Measurements from ENCODE around the gene AKAP9.
"Not testable (repeated sequence)": the region's sequence is repeated elsewhere in the genome, so short reads cannot be mapped to it uniquely, and the experiment has no call there.

AKAP9 gene

DNA sequence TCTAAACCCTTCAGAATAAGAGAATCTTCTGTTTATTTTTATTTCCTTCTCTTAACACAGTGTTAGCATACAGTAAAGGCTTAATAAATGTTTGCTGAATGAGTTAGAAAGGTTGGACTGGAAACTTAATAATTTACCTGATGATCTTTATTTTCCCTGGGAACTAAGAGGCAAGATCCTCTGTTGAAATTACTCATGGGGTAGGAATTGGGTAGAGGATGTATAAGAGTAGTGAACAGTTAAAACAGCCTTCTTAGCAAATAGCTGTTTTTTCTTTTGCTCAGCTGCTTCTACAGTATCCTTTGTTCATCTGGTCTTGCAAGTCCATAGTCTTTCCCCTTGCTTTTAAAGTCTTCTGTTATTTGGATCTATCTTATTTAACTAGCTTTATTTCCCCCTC is 80.0 kb downstream of the AKAP9 start:
- DNase-seq: no peak

DNA sequence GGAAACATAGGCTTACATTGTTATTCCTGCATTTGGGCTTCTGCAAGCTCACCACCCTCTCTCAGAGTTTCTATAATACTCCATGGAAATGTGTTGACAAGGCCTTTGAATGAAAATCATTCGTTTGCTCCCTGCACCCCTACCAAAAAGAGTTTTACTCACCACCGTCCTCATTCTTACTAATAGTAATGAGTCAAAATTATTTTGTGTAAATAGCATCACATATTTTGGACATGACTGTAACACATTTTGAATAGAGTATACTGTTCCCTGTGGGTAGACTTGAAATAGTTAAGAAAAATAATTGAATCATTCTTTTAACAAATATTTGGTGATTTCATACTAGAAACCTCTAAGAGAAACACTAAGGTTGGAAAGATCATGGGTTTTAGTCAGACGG is 84.6 kb downstream of the AKAP9 start:
- DNase-seq: no peak

- DNase-seq: not testable (repeated sequence)
Observed at GRCh38 chr7:92026635-92027034, 86.0 kb downstream of the AKAP9 start.

DNA sequence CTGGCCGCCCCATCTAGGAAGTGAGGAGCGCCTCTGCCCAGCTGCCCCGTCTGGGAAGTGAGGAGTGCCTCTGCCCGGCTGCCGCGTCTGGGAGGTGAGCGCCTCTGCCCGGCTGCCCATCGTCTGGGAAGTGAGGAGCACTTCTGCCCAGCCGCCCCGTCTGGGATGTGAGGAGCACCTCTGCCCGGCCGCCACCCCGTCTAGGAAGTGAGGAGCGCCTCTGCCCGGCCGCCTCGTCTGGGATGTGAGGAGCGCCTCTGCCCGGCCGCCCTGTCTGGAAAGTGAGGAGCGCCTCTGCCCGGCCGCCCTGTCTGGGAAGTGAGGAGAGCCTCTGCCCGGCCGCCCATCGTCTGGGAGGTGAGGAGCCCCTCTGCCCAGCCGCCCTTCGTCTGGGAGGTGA is 86.5 kb downstream of the AKAP9 start:
- not testable (repeated sequence) for DNase-seq

- DNase-seq: no peak
Observed at GRCh38 chr7:92028226-92028625, 87.6 kb downstream of the AKAP9 start.

DNA sequence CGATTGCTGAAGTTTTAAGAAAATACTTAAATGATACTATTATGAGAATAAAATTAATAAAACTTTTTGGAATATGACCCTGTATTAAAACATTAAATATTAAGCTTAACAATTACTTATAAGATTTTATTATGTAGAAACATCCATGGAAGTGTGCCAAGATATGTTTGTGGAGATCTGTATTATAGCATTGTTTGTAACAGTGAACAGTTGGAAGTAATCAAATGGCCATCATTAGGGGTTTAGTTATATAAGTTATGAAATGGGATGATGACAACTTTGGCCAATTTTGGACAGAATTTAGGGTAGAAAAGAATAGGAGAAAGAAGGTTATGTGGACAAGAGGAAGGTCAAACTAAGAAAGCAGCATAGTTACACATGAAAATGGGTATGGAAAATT is 88.0 kb downstream of the AKAP9 start:
- DNase-seq: no peak

- no peak for DNase-seq
Observed at GRCh38 chr7:92034116-92034515, 93.5 kb downstream of the AKAP9 start.

- no peak for DNase-seq
Observed at GRCh38 chr7:92035576-92035975, 94.9 kb downstream of the AKAP9 start.

DNA sequence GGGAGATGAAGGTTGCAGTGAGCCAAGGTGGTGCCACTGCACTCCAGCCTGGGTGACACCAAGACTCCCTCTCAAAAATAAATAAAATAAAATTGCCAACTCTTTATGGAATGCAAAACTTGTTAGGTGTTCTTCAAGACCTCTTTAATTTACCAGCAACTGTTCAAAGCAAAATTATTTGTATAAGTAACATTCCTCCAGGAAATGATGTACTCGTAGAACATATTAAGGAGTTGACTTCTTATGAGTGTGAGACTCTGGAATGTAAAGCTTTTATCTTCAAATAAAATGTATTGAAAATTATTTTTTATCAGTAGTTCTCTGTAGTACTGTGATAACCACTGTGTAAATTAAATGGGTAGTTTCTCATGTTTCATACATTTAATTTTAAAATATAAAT is 99.2 kb downstream of the AKAP9 start:
- no peak for DNase-seq

DNA sequence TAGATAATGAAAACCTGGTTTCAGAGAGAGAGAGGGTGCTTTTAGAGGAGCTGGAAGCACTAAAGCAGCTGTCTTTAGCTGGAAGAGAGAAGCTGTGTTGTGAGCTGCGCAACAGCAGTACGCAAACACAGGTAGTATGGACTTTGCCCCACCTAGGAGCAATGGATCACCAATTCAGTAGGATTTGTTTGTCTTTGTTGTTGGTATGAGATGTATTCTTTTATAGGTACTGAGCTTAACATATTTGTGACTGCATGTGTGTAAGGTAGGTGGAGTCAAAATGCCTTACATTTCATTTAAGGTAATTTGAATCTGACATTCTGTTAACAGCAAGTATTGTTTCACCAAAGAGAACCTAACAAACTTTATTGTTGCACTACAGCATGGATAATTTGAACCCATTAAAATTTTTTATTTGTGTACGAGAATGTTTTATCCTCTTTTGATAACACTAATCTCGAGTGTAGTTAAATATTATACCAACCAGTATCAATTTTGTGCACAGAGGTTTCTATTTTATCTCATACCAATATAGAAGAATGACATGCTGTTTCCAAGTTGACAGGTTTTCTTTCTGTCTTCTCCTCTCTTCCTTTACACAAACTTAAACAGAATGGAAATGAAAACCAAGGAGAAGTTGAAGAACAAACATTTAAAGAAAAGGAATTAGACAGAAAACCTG is 101.5 kb downstream of the AKAP9 start:
- no peak for DNase-seq

- no peak for DNase-seq
Observed at GRCh38 chr7:92043098-92043497, 102.4 kb downstream of the AKAP9 start.

DNA sequence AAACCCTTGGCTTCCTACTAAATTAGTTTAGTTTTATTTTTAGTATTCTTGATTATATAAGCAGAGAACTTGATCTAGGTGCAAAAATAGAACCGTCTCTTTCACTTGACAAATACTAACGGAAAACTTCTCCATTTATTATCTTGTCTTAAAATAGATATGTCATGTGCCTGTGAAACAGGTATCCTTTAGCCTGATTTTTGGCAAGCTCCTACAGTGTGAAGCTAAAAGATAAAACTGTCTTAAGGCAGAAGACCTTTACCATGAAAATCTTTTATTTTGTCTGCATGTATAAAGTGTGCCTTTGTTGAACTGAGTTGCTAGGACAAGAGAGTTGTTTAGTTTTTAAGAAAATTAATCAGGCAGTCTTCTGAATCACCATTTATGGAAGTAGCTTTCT is 103.0 kb downstream of the AKAP9 start:
- no peak for DNase-seq

DNA sequence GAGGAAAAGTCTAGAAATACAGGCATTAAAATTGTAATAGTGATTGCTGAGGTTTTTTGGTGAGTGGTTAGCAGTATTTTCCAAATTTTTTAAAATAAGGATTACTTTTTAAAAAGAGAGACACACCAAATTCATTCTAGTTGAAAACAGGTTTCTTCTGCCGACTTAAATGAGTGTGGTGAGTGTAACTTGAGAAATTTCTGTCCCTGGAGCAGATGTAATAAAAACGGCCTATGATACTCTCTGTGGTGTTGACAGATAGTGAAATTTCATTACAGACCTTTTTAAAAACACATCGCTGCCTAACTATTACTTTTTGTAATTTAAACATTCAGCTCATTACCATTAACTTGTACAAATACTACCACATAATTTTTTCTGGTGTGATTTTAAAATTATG is 103.5 kb downstream of the AKAP9 start:
- DNase-seq: no peak

DNA sequence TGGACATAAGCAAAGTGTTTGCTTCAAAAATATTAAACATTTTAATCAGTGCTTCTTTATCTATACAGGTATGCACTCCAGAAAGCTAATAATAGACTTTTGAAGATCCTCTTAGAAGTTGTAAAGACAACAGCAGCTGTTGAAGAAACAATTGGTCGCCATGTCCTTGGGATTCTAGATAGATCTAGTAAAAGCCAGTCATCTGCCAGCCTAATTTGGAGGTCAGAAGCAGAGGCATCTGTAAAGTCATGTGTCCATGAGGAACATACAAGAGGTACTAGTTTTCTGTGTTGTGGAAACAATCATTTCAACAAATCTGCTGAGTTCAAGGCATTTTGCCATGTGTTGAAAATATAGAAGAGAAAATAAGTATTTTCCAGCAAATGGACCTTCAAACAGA is 104.3 kb downstream of the AKAP9 start:
- DNase-seq: no peak

GRCh38 chr7:92051655-92052054 is 111.0 kb downstream of the AKAP9 start:
- DNase-seq: no peak

DNA sequence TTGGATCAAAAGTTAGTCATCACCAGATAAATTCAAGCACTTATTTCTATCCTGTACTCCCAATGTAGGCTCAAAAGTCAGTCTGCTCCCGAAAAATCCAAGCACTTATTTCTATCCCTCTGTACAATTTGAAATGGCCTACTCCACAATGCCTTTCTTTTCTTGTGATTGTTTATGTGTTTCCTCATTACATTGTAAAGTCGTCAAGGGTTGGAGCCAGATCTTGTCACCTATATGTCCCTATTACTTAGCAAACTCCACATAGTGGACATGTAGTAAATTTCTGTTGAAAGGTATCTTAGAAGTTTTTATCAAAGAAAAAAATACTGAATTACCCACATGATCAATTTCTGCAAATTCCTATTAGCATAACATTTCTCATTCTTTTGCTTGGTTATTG is 111.5 kb downstream of the AKAP9 start:
- no peak for DNase-seq

DNA sequence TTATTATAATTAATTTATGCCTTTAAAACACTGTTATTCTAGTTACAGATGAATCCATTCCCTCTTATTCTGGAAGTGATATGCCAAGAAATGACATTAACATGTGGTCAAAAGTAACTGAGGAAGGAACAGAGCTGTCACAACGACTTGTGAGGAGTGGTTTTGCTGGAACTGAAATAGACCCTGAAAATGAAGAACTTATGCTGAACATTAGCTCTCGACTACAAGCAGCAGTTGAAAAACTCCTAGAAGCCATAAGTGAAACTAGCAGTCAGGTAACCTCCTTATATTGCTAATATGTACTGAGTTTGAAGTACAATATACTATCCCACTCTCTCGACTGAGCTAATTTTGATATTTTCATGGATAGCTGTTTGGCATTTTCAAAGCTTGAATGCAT is 112.0 kb downstream of the AKAP9 start:
- no peak for DNase-seq

DNA sequence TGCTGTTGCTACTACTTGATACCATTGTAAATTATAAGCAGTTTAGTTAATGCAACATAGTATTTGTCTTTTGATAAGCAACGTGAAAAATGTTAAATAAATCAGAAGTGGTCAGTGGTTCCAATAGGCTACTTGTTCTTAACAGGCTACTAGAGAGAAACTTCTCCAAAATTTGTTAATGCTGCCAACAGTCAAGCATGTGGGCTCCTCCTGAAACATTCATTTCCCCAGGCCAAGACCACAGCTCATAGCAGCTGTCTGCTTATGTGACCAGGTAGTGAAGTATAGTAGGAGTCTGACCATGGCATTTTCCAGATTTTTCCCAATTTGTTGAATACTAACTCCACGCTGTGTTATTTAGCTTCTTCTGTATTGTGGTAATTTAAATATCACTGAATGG is 112.7 kb downstream of the AKAP9 start:
- no peak for DNase-seq

GRCh38 chr7:92056286-92056685 is 115.6 kb downstream of the AKAP9 start:
- DNase-seq: no peak

GRCh38 chr7:92057375-92057774 is 116.7 kb downstream of the AKAP9 start:
- no peak for DNase-seq

DNA sequence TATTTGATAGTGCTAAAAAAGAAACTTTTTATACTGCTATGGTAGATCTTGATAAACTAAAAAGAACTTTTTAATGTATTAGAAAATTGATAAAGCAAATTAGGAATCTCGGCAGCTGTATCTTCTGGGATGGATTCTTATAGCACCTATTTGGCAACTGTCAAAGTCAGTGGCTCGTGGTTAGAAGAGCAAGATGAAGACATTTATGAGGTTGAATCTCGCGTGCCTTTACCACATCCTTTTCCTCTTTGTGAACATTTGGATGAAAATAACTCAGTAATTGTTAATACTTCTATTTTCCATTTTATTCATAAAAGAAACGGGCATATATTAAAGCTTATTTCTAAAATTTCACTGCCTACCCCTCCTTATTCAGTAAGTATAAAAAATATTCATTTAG is 117.4 kb downstream of the AKAP9 start:
- peak; percentile 28 for DNase-seq

DNA sequence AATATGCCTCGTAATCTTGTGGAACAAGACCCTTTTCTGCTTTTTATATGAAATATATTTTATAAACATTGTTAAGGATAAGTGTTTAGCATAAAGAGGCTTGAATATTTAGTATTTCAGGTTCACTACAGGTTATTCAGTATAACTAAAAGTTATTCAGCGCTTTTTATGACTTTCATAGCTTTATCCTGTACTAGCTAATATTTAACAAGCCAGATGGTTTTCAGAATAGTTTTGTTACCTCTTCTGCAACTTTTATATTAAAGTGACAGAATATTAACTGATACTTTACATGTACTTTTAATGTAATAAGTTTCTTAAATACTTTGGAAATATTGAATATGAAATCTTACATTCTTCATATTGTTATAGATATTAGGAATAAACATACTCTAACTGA is 118.2 kb downstream of the AKAP9 start:
- no peak for DNase-seq

DNA sequence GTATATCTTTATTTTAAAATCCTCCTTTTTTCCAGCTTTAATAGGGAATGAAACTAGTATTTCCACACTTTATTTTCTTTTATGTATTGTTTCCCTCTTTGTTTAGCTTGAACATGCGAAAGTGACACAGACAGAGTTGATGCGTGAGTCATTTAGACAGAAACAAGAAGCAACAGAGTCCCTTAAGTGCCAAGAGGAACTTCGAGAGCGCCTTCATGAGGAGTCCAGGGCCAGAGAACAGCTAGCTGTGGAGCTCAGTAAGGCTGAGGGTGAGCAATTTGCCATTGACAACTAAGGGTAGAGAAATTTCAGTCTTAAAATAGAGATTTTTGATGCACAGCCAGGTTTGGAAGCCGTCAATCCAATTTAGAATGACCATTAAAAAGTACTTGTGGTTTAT is 120.5 kb downstream of the AKAP9 start:
- no peak for DNase-seq

- DNase-seq: no peak
Observed at GRCh38 chr7:92064438-92065029, 123.9 kb downstream of the AKAP9 start.

GRCh38 chr7:92071032-92071431 is 130.4 kb downstream of the AKAP9 start:
- no peak for DNase-seq

All from CD4-positive, alpha-beta T cell treated with Interleukin-12 subunit alpha and Interleukin-12 subunit beta, for 1 hour (primary cell).